ENCODE results near the gene DIDO1.
"Not testable (repeated sequence)": the region's sequence is repeated elsewhere in the genome, so short reads cannot be mapped to it uniquely, and the experiment has no call there.

DIDO1 gene

DNA sequence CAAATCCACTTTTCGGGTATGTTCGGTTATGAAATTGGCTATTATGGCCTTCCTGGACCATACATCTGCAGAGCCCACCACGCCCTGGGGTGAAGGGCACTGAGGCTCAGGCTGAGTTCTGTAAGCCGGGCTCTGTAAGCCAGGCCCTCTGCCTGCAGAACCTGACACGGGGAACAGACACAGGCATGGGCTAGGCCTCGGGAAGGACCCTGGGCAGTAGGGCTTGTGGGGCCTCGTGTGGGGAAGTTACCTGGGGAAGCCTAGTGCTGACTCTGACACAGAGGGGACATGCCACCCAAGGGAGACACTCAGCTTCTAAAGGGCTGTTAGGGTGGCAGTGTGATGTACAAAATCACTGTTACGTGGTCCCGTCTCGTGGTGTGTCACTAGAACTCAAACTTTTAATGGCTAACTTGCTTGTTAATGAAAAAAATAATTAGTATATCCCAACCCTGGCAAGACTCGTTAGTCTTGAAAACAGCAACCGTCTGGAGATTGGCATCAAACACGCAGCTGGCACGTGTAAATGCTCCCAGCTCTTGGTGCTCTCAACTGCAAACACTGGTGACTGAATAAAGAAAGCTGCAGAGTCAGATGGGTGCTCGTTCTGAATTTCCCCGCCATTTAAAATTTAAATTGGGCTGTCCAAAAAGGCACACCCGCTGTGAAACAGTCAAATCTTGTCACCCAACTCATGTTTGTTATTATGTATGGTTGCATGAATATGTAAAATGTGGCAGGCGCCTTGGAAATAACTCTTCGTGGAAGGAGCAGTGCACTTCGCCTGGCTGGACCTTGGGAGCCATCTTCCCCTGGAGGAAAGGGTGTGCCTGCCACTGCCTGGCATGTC lies 41.0 kb downstream of the DIDO1 start:
- in situ Hi-C loops (cut with HindIII; ENCODE audit: low sequenced_read_pairs), result no loop called here

DNA sequence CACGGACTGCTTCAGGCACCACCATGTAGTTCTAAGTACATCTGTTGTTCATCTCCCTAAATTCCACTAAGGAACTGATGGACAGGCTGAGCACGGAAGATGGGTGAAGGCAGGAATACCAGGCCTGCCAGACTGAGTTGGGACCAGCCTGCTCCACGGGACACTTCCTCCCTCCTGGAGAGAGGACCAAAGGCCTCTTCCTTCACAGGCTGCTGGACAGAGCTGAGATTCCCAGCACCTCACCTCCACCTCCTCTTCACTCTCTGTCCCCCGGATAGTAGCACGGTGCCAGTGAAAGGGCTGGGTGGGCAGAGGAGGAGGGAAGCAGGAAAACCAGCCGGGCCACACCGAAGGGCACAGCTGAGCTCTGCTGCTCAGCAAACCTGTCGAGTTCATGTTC lies 41.7 kb downstream of the DIDO1 start:
- in situ Hi-C loops (cut with HindIII; ENCODE audit: low sequenced_read_pairs), result no loop called here

DNA sequence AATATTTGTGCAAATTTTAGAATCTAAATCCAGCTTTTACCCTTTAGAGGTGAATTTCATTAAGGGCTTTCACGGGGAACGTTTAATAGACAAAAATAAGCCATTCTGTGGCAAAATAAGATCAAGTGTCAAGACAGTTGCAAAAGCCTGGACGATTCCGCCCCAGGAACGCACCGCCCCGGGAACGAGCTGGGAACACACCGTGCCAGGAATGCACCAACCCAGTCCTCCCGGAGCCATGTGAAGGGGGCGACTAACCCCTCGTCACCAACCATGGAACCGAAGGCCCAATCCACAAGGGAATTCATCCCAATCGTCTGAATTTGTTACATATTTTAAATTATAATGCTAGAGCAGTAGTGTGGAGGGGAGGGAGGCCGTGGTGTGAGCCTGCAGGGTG lies 43.9 kb downstream of the DIDO1 start:
- in situ Hi-C loops (cut with HindIII; ENCODE audit: low sequenced_read_pairs), result no loop called here

DNA sequence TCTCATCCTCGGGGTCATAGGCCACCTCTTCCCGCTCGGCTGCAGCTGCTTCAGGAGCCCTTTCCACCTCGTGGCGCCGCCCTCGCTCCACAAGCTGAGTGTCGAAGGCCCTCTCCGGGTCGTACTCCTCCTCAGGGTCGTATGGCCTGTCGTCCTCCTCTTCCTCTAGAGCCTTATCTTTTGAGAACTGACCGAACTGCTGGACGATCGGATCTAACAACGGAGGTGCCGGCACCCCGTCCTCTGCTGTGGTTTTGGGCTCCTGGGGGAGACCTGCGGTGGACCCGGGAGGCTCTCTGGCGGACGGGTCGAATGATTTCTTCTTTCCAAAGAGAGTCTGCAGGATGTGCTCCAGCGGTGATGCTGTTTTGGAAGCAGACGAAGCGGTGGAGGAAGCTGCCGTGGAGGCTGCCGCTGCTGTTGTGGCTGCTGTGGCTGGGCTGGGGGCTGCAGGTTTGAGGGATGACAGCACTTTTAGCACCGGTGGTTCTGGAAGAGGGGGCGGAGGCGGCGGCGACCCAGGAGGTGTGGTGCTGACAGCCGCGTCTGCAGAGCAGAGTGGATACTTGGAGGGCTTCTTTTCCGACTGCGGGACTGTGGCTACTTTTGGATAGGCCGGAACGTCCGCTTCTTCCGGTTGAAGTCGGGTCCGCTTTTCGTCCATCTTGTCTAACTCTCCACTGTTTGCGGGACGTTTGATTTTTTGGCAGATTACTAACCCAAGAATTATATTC lies 44.5 kb downstream of the DIDO1 start:
- in situ Hi-C loops (cut with HindIII; ENCODE audit: low sequenced_read_pairs), result no loop called here

DNA sequence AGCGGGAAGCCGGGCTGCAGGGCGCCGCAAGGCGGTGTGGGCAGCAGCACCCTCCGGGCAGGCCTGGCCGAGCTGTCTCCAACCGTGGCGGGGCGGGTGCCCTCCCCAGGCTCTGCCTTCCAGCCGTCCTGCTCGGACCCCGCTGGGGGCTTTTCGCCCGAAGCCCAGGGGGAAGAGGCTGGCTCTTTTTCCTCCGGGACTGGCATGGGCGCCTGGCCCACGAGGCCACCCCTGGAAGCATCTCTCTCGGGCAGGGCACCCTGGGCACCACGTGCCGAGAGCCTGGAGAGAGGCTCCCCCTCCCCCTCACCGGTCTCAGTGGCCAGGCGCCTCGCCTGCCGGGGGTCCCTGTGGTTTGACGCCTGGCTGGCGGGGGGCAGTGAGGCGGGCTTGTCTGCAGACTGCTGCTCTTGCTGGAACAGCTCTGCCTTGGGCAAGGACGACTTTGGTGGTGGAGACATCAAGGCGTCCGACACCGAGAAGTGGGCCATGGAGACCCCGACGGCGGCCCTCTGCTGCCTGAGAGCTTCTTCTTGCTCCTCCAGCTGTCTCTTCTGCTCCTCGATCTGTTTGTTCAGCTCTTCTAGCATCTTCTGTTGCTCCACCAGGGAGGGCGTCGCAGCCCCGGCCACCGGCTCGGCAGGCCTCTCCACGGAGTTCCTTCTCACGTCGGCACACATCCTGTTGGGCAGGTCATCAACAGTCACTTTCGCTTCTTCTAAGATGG lies 45.2 kb downstream of the DIDO1 start:
- in situ Hi-C loops (cut with HindIII; ENCODE audit: low sequenced_read_pairs), result no loop called here

DNA sequence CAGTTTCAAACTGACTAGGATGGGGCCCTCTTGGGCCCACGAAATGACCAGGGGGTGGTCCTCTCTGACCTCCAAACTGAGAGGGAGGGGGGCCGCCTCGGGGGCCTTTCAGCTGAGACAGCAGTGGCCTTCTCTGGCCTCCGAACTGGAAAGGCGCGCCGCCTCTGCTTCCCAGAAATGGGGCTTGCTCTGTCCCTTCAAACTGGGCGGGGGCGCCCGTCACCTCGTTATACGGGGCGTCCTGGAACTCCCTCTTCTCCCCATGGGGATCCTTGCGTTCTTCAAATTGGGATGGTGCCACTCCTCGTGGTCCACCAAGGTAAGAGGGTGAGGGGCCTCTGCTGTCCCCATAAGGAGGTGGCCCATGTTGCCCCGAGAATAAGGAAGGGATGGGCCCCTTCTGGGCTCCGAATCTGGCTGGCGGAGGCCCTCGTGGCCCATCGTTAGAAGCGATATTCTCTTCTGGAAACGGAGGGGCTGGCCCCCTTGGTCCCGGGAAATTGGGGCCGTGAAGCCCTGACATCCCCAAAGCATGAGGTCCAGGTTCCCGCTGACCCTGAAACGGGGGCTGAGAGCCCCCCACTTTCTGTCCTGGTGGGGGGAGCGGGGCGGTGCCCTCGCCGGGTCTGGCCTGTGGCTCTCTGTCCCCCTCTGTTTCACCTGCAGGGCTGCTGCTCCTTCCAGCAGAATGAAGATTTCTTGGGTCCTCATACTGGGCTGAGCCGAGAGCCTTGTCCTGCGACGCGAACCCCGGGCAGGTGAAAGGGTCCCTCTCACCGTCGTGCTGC lies 46.0 kb downstream of the DIDO1 start:
- in situ Hi-C loops (cut with HindIII; ENCODE audit: low sequenced_read_pairs), result no loop called here

DNA sequence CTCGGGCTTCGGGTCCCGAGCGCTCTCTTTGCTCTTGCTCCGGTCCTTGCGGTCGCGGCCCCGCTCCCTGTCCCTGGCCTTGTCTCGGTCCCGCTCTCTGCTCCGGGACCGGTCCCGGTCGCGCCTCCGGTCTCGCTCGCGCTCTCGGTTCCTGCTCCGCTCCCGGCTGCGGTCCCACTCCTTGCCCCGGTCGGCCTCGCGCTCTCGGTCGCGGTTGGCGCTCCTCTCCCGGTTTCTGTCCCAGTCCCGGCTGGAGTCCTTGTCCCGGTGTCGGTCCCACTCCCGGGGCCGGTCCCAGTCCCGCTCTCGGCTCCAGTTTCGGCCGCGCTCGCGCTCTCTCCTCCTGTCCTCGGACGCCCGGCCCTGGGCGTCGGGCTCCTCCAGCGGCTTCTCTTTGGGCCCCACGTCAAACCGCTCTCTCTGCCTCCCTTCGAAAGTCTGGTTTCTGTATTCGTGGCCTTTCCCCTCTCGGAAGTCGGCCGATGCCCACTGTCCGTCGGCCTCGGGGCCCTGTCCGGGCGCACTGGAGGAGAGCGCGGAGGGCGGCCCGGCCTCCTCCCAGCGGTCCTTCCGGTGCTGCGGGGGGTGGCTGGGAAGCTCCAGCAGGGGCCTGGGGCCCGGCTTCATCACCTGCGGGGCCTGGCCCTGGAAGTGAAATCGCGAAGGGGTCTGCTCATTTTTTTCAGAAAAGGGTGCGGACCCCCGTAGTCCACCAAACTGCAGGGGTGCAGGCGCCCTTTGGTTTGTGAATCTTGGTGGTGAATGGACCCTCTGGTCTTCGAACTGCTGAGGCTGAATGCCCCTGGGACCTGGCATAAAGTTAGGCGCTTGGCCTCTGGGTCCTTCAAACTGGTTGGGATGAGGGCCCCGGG lies 46.8 kb downstream of the DIDO1 start:
- in situ Hi-C loops (cut with HindIII; ENCODE audit: low sequenced_read_pairs), result no loop called here

DNA sequence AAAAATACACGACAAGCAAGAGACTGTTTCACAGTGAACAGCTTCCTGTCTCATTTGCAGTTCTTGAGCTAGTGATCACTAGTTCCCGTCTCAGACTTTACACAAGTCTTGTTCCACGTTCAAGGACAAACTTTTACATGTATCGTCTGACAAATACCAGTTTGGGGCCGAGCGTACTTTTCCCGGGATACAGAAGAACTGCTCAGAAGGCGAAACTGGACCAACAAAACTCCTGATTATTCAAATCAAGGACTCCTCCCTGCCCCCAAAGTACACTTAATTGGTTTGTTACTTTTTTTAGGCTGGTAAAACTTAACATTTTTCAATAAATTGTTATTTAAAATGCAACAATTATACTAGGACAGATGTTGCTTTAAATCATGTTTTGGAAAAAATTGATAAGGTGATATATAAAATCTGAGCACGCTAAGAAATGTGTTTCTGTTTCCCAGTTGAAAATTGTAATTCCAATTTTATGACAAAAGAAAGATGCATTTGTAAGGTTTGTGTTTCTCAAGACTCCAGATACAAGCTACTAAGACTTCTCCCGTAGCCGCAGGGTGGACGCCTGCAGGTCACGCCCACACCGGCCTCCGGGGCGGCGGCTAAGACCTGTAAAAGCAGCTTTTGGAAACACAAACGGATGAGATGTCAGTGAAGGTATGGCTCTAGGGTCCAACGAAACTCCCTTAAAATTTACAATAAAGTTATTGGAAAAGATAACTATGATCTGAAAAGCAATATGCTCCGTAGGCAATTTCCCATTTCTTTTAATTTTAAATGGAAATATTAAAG lies 47.9 kb downstream of the DIDO1 start:
- in situ Hi-C loops (cut with HindIII; ENCODE audit: low sequenced_read_pairs), result no loop called here

DNA sequence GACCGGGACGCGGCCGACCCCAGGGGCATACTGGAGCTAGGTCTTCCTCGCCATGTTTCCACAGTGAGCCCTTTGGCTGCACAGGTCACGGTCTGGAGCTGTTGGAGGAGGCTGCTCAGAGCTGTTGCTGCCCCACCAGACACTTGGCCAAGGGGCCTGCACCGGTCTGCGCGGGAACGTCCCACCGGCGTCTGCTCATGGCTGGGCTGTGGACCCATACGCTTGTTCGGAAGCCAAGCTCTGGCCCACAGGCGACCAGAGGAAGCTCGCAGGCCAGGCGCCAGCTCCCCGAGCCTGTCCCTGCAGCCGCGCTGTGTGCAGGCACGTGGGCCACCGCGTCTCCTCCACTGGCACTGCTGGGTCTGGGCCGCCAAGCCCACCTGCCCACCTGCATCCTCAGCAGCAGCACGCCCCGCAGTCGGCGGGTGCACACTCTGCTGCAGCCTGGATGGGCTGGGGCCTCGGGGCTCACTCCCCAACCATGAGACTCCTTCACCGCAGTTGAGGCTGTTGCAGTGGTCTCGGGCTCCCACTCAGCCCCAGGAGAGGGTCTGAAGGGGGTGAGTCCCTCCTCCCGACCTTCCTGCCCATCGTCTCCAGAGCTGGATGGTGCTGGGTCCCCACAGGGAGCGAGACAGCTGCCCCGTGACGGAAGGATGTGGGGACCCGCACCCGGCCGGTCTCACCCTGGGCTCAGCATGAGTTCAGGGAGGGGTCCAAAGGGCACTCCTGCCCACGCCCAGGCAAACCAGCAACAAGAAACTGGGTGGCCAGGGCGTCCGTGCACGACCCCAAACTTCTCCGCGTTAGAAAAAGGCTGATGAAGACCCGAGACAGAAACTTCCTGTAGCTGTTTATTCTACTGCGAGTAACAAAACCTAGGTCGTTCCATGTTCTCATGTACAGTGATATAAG lies 49.1 kb downstream of the DIDO1 start:
- in situ Hi-C loops (cut with HindIII; ENCODE audit: low sequenced_read_pairs), result no loop called here

DNA sequence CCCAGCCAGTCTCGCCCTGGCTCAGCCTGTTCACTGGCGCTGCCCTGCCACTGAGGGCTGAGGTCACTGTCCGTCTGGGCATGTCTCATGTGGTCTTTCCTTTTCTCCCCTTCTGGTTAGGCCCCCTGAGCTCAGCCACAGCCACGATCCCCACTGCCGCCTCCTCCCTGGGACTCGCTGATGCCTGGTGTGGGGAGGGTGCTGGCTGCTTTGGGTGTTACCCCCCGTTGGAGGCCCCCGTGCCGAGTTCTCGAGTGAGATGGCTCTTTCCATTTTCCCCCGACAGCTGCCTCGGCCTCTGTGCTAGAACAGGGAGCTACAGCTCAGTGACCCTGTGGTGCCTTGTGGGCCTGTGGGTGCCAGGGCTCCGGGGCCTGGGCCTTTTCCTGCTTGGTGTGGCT lies 49.8 kb downstream of the DIDO1 start:
- in situ Hi-C loops (cut with HindIII; ENCODE audit: low sequenced_read_pairs), result no loop called here

DNA sequence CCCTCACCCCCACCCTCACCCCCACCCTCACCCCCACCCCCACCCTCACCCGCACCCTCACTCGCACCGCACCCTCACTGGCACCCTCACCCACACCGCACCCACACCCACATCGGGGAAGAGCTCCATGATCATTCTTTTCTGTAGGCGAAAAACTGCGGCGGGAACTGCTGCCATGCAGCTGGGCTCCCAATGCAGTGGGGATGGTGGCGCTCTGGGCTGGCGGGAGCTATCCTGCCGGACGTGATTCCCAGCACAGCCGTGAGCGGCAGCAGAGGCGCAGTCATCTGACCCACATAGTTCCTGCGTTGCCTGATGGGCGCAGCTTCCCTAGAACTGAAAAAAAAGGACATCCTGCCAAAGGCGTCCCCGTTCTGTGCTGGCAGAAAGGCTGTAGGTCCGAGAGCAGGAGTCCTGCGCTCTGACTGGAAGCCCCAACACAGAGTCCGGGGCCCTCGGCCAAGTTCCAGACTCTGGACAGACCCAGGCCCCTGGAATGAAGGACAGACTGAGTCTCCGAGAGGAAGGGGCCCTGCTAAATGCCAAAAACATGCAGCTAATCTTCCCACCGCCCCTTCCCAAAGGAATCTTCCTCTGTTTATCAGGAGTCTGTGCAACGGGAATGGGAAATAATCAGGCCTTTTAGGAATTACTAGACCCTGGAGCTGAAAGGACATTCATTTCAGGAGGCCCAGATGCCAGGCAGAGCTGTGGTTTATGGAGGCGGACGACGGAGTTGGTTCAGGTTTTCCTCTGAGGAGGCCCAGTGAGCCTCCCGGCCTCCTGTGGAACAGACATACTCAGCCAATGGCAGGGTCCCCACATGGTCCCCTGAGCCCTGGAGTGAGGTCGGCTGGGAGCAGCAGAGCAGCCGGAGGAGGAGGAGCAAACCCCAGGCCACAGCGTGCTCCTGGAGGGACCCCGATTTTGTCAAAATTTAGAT lies 50.6 kb downstream of the DIDO1 start:
- in situ Hi-C loops (cut with HindIII; ENCODE audit: low sequenced_read_pairs), result no loop called here

DNA sequence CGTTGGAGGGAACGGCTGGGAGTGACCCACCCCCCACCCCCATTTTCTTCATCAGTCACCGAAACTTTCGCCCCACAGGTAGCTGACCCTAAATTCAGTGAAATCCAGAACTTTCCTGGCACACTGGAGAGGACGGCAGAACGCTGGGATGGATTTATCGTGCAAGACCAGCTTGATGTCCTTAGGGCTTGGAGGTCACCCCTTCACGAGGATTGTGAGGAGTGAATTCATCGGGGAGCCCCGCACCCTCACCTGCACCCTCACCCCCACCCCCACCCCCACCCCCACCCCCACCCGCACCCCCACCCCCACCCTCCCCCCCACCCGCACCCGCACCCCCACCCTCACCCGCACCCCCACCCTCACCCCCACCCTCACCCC lies 51.4 kb downstream of the DIDO1 start:
- in situ Hi-C loops (cut with HindIII; ENCODE audit: low sequenced_read_pairs), result no loop called here

DNA sequence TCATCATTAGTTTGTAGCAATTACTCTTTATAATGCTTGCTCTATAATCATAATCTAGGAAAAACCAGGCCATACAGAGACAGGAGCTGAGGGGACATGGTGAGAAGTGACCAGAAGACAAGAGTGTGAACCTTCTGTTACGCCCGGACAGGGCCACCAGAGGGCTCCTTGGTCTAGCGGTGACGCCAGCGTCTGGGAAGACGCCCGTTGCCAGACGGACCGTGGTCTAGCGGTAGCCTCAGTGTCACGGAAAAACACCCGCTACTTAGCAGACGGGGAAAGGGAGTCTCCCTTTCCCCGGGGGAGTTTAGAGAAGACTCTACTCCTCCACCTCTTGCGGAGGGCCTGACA lies 52.6 kb downstream of the DIDO1 start:
- in situ Hi-C loops (cut with HindIII; ENCODE audit: low sequenced_read_pairs), result not testable (repeated sequence)

DNA sequence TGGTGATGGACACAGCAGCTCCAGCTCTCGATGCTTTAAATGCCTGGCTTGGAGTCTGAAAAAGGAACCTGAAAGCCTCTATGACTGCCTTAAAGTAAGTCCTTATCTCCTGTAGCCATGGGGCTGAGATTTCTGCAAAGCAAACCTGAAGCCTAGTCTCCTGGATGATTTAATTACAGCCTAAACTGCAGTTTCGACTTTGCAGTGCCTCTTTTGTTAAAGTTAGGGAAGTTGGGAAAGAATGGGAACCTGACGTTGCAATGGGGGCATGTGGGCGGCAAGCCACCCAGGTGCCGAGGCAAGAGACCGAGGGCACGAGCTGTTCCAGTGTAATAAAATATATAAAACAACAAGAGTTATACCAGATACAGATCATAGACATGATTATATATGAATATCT lies 53.0 kb downstream of the DIDO1 start:
- in situ Hi-C loops (cut with HindIII; ENCODE audit: low sequenced_read_pairs), result no loop called here

DNA sequence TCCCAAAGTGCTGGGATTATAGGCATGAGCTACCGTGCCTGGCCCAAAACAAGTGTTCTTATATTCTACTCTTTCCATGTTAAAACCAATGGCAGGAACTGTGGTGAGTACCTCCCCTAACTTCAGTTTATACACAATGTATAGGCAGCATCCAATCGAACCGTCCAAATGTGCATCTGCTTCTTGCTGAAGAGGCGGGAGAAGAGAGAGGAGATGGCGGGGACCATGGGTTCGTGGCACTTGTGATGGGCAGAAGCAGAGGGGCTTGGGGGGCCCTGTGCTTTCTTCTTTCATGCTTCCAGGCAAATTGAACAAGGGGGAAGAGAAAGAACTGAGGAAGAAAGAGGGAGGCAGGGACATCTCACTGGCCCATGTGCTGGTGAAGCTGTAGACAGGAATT lies 53.4 kb downstream of the DIDO1 start:
- in situ Hi-C loops (cut with HindIII; ENCODE audit: low sequenced_read_pairs), result no loop called here

DNA sequence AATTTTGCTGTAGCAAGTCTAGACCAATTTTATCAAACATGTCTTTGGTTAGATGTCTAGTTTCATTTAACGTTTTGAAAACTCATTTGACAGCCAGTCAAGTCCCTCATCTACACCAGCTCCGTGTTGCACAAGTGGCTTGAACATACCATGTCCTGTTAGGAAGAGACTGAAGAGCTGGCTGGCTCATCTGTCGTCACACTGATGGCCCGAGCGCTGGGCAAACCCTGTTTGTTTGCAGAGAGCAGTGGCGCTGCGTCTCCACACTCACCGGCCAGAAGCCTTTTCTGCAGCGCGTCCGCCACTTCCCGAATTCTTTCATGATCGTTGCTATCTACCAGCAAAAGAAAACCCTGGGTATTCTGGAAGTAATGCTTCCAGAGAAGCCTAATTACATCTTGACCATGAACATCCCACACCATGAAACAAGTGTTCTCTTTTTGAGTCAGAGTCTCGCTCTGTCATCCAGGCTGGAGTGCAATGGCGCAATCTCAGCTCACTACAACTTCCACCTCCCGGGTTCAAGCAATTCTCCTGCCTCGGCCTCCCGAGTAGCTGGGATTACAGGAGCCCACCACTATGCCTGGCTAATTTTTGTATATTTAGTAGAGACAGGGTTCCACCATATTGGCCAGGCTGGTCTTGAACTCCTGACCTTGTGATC lies 54.0 kb downstream of the DIDO1 start:
- in situ Hi-C loops (cut with HindIII; ENCODE audit: low sequenced_read_pairs), result no loop called here

DNA sequence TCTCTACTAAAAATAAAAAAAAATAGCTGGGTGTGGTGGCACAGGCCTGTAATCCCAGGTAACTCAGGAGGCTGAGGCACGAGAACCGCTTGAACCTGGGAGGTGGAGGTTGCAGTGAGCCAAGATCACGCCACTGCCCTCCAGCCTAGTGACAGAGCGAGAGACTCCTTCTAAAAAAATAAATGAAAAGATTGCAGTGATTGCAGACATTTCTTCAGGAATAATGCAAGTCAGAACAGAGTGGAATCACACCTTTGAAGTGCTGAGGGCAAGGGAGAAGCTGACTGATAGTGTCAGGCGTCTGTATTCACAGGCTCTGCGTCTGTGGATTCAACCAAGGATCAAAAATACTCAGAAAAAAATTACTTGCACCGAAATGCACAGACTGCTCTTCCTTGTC lies 62.1 kb downstream of the DIDO1 start:
- in situ Hi-C loops (cut with HindIII; ENCODE audit: low sequenced_read_pairs), result no loop called here

All from endothelial cell of hepatic sinusoid (primary cell).